Measurements from ENCODE around the gene NCKAP5. TPM values are rescaled to one million over a fixed set of nuclear protein-coding genes. Genes with fewer than 3 reads are reported as not detected.

Gene NCKAP5
- total and polyA plus RNA-seq, 9 of the 15 experiments (the other 6 are each of a cell fraction or from before 2014, with no cell fraction given): not detected

- Histone ChIP-seq H3K9me1 (ENCODE audit: control insufficient read depth, insufficient read depth, low read length) (no peaks in the 10 kb centered on the region), H3K4me3 (no peak overlapping the region), H3K27me3 (ENCODE audit: control insufficient read depth in 2 of 2, insufficient read depth in 2 of 2, low read length in 2 of 2) (no peaks in the 10 kb centered on the region), H3K9ac (ENCODE audit: insufficient read depth in 1 of 2, low read depth in 2 of 2, low read length in 2 of 2) (no peak overlapping the region), H3K9me3 (replicated peaks; ENCODE audit: control insufficient read depth, insufficient read depth, low read depth, low read length) (no peaks in the 10 kb centered on the region), H3K36me3 (ENCODE audit: control insufficient read depth, insufficient read depth, low read length) (no peaks in the 10 kb centered on the region), H2AFZ (ENCODE audit: low read depth, low read length) (no peak overlapping the region), H3K79me2 (ENCODE audit: control insufficient read depth, insufficient read depth, low read length) (no peaks in the 10 kb centered on the region), H4K20me1 (replicated peaks; ENCODE audit: control insufficient read depth, insufficient read depth, low read length) (no peaks in the 10 kb centered on the region), H3K27ac (ENCODE audit: extremely low read depth, low read depth, low read length) (no peak overlapping the region), H3K4me2 (ENCODE audit: insufficient read depth, low read length) (no peak overlapping the region), H3K4me1 (replicated peaks in 1 of 2; ENCODE audit: control insufficient read depth in 2 of 2, insufficient read depth in 2 of 2, low read length in 2 of 2) (no peaks in the 10 kb centered on the region)
- CTCF ChIA-PET (ENCODE audit: low intra/inter-chr PET ratio): no interaction called here
- intact Hi-C loops (cut with micrococcal nuclease) (no loop called here), in situ Hi-C loops (cut with MboI) (no loop called here)
- 0% methylated on average over 5 of the region's 5 CpGs for WGBS (ENCODE audit: insufficient coverage, low coverage, missing lambda C conversion rate)
- DNase-seq (ENCODE audit: extremely low read depth in 1 of 4, low spot score in 3 of 4) (no peak), FAIRE-seq (no peak), ATAC-seq (no peak)
- no peak for TF ChIP-seq GATAD2B (IDR thresholded peaks at IDR 0.05; ENCODE audit: borderline replicate concordance)
- TF ChIP-seq ZNF134 (CRISPR knock-in tag; conservative IDR thresholded peaks at IDR 0.05): peak; percentile 90
- POLR2A ChIA-PET: interaction anchor here (0.6 kb wide), 1 partner anchor 102 kb away, joined by 3 read pairs; no protein-coding TSS in a partner anchor
- no TSS peak for BruUV-seq (replicated peaks)
Observed at GRCh38 chr2:132752421-132753206, 815.6 kb downstream of the NCKAP5 start.

GRCh38 chr2:132751836-132752235 is 816.4 kb downstream of the NCKAP5 start:
- ATAC-seq (no peak), FAIRE-seq (no peak), DNase-seq (ENCODE audit: extremely low read depth in 1 of 4, low spot score in 3 of 4) (no peak)
- H3K27ac ChIP-seq (ENCODE audit: extremely low read depth, low read depth, low read length): no peak overlapping the region
- intact Hi-C loops (cut with micrococcal nuclease) (no loop called here), in situ Hi-C loops (cut with MboI) (no loop called here)
- no peaks in the 10 kb centered on the region for H4K20me1 ChIP-seq (replicated peaks; ENCODE audit: control insufficient read depth, insufficient read depth, low read length)
- POLR2A ChIA-PET: no interaction called here
- no peaks in the 10 kb centered on the region for H3K9me1 ChIP-seq (ENCODE audit: control insufficient read depth, insufficient read depth, low read length)
- no peaks in the 10 kb centered on the region for H3K4me1 ChIP-seq (replicated peaks in 1 of 2; ENCODE audit: control insufficient read depth in 2 of 2, insufficient read depth in 2 of 2, low read length in 2 of 2)
- no TSS peak for BruUV-seq (replicated peaks)
- H3K4me3 ChIP-seq: no peak overlapping the region
- no peaks in the 10 kb centered on the region for H3K9me3 ChIP-seq (replicated peaks; ENCODE audit: control insufficient read depth, insufficient read depth, low read depth, low read length)
- H3K79me2 ChIP-seq (ENCODE audit: control insufficient read depth, insufficient read depth, low read length): no peaks in the 10 kb centered on the region
- no peaks in the 10 kb centered on the region for H3K27me3 ChIP-seq (ENCODE audit: control insufficient read depth in 2 of 2, insufficient read depth in 2 of 2, low read length in 2 of 2)
- H3K9ac ChIP-seq (ENCODE audit: insufficient read depth in 1 of 2, low read depth in 2 of 2, low read length in 2 of 2): no peak overlapping the region
- H2AFZ ChIP-seq (ENCODE audit: low read depth, low read length): no peak overlapping the region
- H3K4me2 ChIP-seq (ENCODE audit: insufficient read depth, low read length): no peak overlapping the region
- H3K36me3 ChIP-seq (ENCODE audit: control insufficient read depth, insufficient read depth, low read length): no peaks in the 10 kb centered on the region
- CTCF ChIA-PET (ENCODE audit: low intra/inter-chr PET ratio): no interaction called here
- TF ChIP-seq HOXB6 (CRISPR knock-in tag; IDR thresholded peaks at IDR 0.05; ENCODE audit: borderline replicate concordance) (no peak), DEAF1 (CRISPR knock-in tag; IDR thresholded peaks at IDR 0.05) (no peak), ZNF316 (IDR thresholded peaks at IDR 0.05) (peak; percentile 71), SMARCA4 (IDR thresholded peaks at IDR 0.05) (no peak), MCM7 (IDR thresholded peaks at IDR 0.05) (no peak), ZFP30 (CRISPR knock-in tag; IDR thresholded peaks at IDR 0.05; ENCODE audit: borderline replicate concordance) (no peak), MAFF (IDR thresholded peaks at IDR 0.05; ENCODE audit: low read length) (peak; percentile 84), C11orf30 (IDR thresholded peaks at IDR 0.05; ENCODE audit: low read depth) (peak; percentile 43; the same call in 1 of the 2 replicates), ZNF436 (CRISPR knock-in tag; IDR thresholded peaks at IDR 0.05) (no peak), MAFK (IDR thresholded peaks at IDR 0.05; ENCODE audit: low read length) (peak; percentile 80), KLF16 (IDR thresholded peaks at IDR 0.05) (no peak), SMAD1 (IDR thresholded peaks at IDR 0.05; ENCODE audit: low read depth, low read length, partially characterized antibody) (no peak), MAFG (tag; conservative IDR thresholded peaks at IDR 0.05) (peak; percentile 72), NR2C1 (IDR thresholded peaks at IDR 0.05) (no peak), NR2C1 (tag; IDR thresholded peaks at IDR 0.05) (no peak), POU5F1 (IDR thresholded peaks at IDR 0.05; ENCODE audit: borderline replicate concordance, low read depth, low read length, partially characterized antibody) (no peak)

Measured in K562 (cell line).